ENCODE results near the gene MTIF3. TPM values are rescaled to one million over a fixed set of nuclear protein-coding genes. Genes with fewer than 3 reads are reported as not detected.

Gene MTIF3
- total RNA-seq, 1 donor from 2014 or later, result 140 TPM

- Histone ChIP-seq H3K27ac (replicated peaks) (no peak overlapping the region), H3K4me3 (no peak overlapping the region), H3K27me3 (ENCODE audit: low read depth) (no peaks in the 10 kb centered on the region), H3K36me3 (no peaks in the 10 kb centered on the region), H3K9me3 (replicated peaks) (no peaks in the 10 kb centered on the region), H3K4me1 (peaks cover 2% of the 10 kb centered on the region)
- DNase-seq, result no peak
- intact Hi-C loops (cut with micrococcal nuclease), result no loop called here
- TF ChIP-seq, protein P1, sequence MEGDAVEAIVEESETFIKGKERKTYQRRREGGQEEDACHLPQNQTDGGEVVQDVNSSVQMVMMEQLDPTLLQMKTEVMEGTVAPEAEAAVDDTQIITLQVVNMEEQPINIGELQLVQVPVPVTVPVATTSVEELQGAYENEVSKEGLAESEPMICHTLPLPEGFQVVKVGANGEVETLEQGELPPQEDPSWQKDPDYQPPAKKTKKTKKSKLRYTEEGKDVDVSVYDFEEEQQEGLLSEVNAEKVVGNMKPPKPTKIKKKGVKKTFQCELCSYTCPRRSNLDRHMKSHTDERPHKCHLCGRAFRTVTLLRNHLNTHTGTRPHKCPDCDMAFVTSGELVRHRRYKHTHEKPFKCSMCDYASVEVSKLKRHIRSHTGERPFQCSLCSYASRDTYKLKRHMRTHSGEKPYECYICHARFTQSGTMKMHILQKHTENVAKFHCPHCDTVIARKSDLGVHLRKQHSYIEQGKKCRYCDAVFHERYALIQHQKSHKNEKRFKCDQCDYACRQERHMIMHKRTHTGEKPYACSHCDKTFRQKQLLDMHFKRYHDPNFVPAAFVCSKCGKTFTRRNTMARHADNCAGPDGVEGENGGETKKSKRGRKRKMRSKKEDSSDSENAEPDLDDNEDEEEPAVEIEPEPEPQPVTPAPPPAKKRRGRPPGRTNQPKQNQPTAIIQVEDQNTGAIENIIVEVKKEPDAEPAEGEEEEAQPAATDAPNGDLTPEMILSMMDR (IDR thresholded peaks at IDR 0.05; ENCODE audit: borderline replicate concordance), result no peak
These were observed 45.2 kb upstream of the MTIF3 start for GRCh38 chr13:27495551-27495950.

- Histone ChIP-seq H3K27me3 (ENCODE audit: low read depth) (no peaks in the 10 kb centered on the region), H3K27ac (replicated peaks) (no peak overlapping the region), H3K9me3 (replicated peaks) (no peaks in the 10 kb centered on the region), H3K36me3 (no peaks in the 10 kb centered on the region), H3K4me1 (no peaks in the 10 kb centered on the region), H3K4me3 (no peak overlapping the region)
- DNase-seq, result no peak
- TF ChIP-seq, protein P1 (IDR thresholded peaks at IDR 0.05; ENCODE audit: borderline replicate concordance), result no peak
- intact Hi-C loops (cut with micrococcal nuclease), result no loop called here
These were observed 43.6 kb upstream of the MTIF3 start for GRCh38 chr13:27493981-27494380.

- intact Hi-C loops (cut with micrococcal nuclease), result no loop called here
- Histone ChIP-seq H3K4me3 (no peak overlapping the region), H3K27me3 (ENCODE audit: low read depth) (no peaks in the 10 kb centered on the region), H3K36me3 (no peaks in the 10 kb centered on the region), H3K27ac (replicated peaks) (no peak overlapping the region), H3K4me1 (no peaks in the 10 kb centered on the region), H3K9me3 (replicated peaks) (no peaks in the 10 kb centered on the region)
- TF ChIP-seq, protein P1 (IDR thresholded peaks at IDR 0.05; ENCODE audit: borderline replicate concordance), result no peak
- no peak for DNase-seq
These were observed 39.1 kb upstream of the MTIF3 start for GRCh38 chr13:27489456-27489855.

- H3K27ac ChIP-seq (replicated peaks), result no peak overlapping the region
- intact Hi-C loops (cut with micrococcal nuclease), result no loop called here
These were observed 37.4 kb upstream of the MTIF3 start for GRCh38 chr13:27487776-27488175.

GRCh38 chr13:27483421-27483820 is 33.1 kb upstream of the MTIF3 start:
- Histone ChIP-seq H3K4me3 (no peak overlapping the region), H3K27me3 (ENCODE audit: low read depth) (peaks cover 8% of the 10 kb centered on the region), H3K4me1 (no peaks in the 10 kb centered on the region), H3K36me3 (no peaks in the 10 kb centered on the region), H3K27ac (replicated peaks) (no peak overlapping the region), H3K9me3 (replicated peaks) (peaks cover 7% of the 10 kb centered on the region)
- TF ChIP-seq, protein P1 (IDR thresholded peaks at IDR 0.05; ENCODE audit: borderline replicate concordance), result no peak
- intact Hi-C loops (cut with micrococcal nuclease), result no loop called here
- DNase-seq, result no peak

More at GRCh38 chr13:27487776-27488175, 37.4 kb upstream of the MTIF3 start:
- no peak for DNase-seq
- Histone ChIP-seq H3K4me1 (no peaks in the 10 kb centered on the region), H3K9me3 (replicated peaks) (no peaks in the 10 kb centered on the region), H3K36me3 (no peaks in the 10 kb centered on the region), H3K27me3 (ENCODE audit: low read depth) (no peaks in the 10 kb centered on the region), H3K4me3 (no peak overlapping the region)
- TF ChIP-seq, protein P1 (IDR thresholded peaks at IDR 0.05; ENCODE audit: borderline replicate concordance), result no peak

DNA sequence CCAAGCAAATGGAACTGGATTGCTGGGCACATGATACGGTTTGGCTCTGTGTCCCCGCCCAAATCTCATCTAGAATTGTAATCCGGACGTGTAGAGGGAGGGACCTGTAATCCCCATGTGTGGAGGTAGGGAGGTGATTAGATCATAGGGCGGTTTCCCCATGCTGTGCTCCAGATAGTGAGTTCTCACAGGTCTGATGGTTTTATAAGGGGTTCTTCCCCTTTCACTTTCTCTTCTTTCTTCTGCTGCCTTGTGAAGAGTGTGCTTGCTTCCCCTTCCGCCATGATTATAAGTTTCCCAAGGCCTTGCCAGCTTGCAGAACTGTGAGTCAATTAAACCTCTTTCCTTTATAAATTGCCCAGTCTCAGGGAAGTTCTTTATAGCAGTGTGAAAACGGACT is 32.6 kb upstream of the MTIF3 start:
- intact Hi-C loops (cut with micrococcal nuclease), result no loop called here

More for the DNA sequence above, 32.6 kb upstream of the MTIF3 start:
- H3K27ac ChIP-seq (replicated peaks), result no peak overlapping the region
- TF ChIP-seq, protein P1 (IDR thresholded peaks at IDR 0.05; ENCODE audit: borderline replicate concordance), result no peak
- no peaks in the 10 kb centered on the region for H3K36me3 ChIP-seq
- H3K9me3 ChIP-seq (replicated peaks), result peaks cover 7% of the 10 kb centered on the region
- H3K4me1 ChIP-seq, result no peaks in the 10 kb centered on the region
- H3K27me3 ChIP-seq (ENCODE audit: low read depth), result peaks cover 8% of the 10 kb centered on the region
- DNase-seq, result no peak
- H3K4me3 ChIP-seq, result no peak overlapping the region

Data from left ventricle myocardium inferior (tissue), 1 donor.